Large intestine (tissue), 3 donors: ENCODE measurements around the gene PHF2. TPM values are rescaled to one million over a fixed set of nuclear protein-coding genes. Genes with fewer than 3 reads are reported as not detected.

Source experiments
- DNase-seq, 2 donors: peaks; one replicate each; pipeline versions ENCODE4 v3.0.0 to v3.0.0-alpha.2; 2013
- H3K27ac ChIP-seq: one replicate; pipeline ENCODE4 v1.5.1; 2013; ENCODE audit warnings: low read length
- H3K27me3 ChIP-seq: 2 replicates; pipeline ENCODE4 v1.6.1; 2013; ENCODE audit warnings: low read length; ENCODE audit not compliant: control insufficient read depth, insufficient read depth
- H3K36me3 ChIP-seq: 2 replicates; pipeline ENCODE4 v1.6.1; 2013; ENCODE audit warnings: low read length; ENCODE audit not compliant: control insufficient read depth, insufficient read depth
- H3K4me1 ChIP-seq: one replicate; pipeline ENCODE4 v1.6.1; 2013; ENCODE audit warnings: low read length; ENCODE audit not compliant: control insufficient read depth, insufficient read depth
- H3K4me3 ChIP-seq: one replicate; pipeline ENCODE4 v1.5.1; 2013; ENCODE audit warnings: low read length
- H3K9me3 ChIP-seq: one replicate; pipeline ENCODE4 v1.6.1; 2013; ENCODE audit warnings: mild to moderate bottlenecking, low read depth, low read length, moderate library complexity; ENCODE audit not compliant: control insufficient read depth
- WGBS: methylation state at CpG from one replicate; pipeline ENCODE4 v1.1.5; 2013; ENCODE audit warnings: low lambda C conversion rate; ENCODE audit not compliant: insufficient coverage; 5-methylcytosine and 5-hydroxymethylcytosine counted together
- polyA plus RNA-seq: library from polyadenylated mRNA; unstranded; fragments of 120-200 nt; gene quantifications from one replicate; pipeline ENCODE4 v1.2.1, GENCODE V29; 2013

The PHF2 gene
- polyA plus RNA-seq, 1 donor: 24.9 TPM

GRCh38 chr9:93652604-93653592 is 76.5 kb downstream of the PHF2 start:
- no peaks in the 10 kb centered on the region for H3K27me3 ChIP-seq
- no peak overlapping the region for H3K4me3 ChIP-seq
- peaks cover 87% of the 10 kb centered on the region for H3K36me3 ChIP-seq
- H3K4me1 ChIP-seq: no peaks in the 10 kb centered on the region
- no peak for DNase-seq
- H3K27ac ChIP-seq: no peak overlapping the region
- no peaks in the 10 kb centered on the region for H3K9me3 ChIP-seq
- WGBS: no CpG with 5 or more reads among the region's 24 CpGs

GRCh38 chr9:93653760-93654159 is 77.4 kb downstream of the PHF2 start:
- Histone ChIP-seq H3K27me3 (no peaks in the 10 kb centered on the region), H3K4me3 (no peak overlapping the region), H3K9me3 (no peaks in the 10 kb centered on the region), H3K27ac (no peak overlapping the region), H3K4me1 (no peaks in the 10 kb centered on the region), H3K36me3 (peaks cover 87% of the 10 kb centered on the region)
- no CpG with 5 or more reads among the region's 3 CpGs for WGBS
- DNase-seq: no peak

- no peaks in the 10 kb centered on the region for H3K4me1 ChIP-seq
- H3K4me3 ChIP-seq: no peak overlapping the region
- no peaks in the 10 kb centered on the region for H3K27me3 ChIP-seq
- WGBS: no CpG with 5 or more reads among the region's 21 CpGs
- no peaks in the 10 kb centered on the region for H3K9me3 ChIP-seq
- H3K27ac ChIP-seq: no peak overlapping the region
- no peak for DNase-seq
- H3K36me3 ChIP-seq: peaks cover 90% of the 10 kb centered on the region
Observed at GRCh38 chr9:93654351-93654961, 78.1 kb downstream of the PHF2 start.

GRCh38 chr9:93655621-93656425 is 79.4 kb downstream of the PHF2 start:
- Histone ChIP-seq H3K9me3 (no peaks in the 10 kb centered on the region), H3K36me3 (peaks cover 86% of the 10 kb centered on the region), H3K27me3 (no peaks in the 10 kb centered on the region), H3K27ac (no peak overlapping the region), H3K4me1 (no peaks in the 10 kb centered on the region), H3K4me3 (no peak overlapping the region)
- DNase-seq: no peak
- no CpG with 5 or more reads among the region's 22 CpGs for WGBS

- no peak overlapping the region for H3K4me3 ChIP-seq
- no peak for DNase-seq
- H3K4me1 ChIP-seq: no peaks in the 10 kb centered on the region
- no peaks in the 10 kb centered on the region for H3K9me3 ChIP-seq
- H3K27ac ChIP-seq: no peak overlapping the region
- H3K36me3 ChIP-seq: peaks cover 78% of the 10 kb centered on the region
- WGBS: no CpG with 5 or more reads among the region's 16 CpGs
- H3K27me3 ChIP-seq: no peaks in the 10 kb centered on the region
Observed at GRCh38 chr9:93656426-93657239, 80.2 kb downstream of the PHF2 start.

GRCh38 chr9:93657331-93658111 is 81.1 kb downstream of the PHF2 start:
- Histone ChIP-seq H3K4me1 (no peaks in the 10 kb centered on the region), H3K9me3 (no peaks in the 10 kb centered on the region), H3K4me3 (no peak overlapping the region), H3K27me3 (no peaks in the 10 kb centered on the region), H3K36me3 (peaks cover 73% of the 10 kb centered on the region), H3K27ac (no peak overlapping the region)
- no CpG with 5 or more reads among the region's 8 CpGs for WGBS
- no peak for DNase-seq

- no peak for DNase-seq
- no CpG with 5 or more reads among the region's 12 CpGs for whole genome bisulfite sequencing
- H3K4me1 ChIP-seq: no peaks in the 10 kb centered on the region
- H3K27ac ChIP-seq: no peak overlapping the region
- H3K27me3 ChIP-seq: no peaks in the 10 kb centered on the region
- H3K4me3 ChIP-seq: no peak overlapping the region
- H3K9me3 ChIP-seq: no peaks in the 10 kb centered on the region
- H3K36me3 ChIP-seq: peaks cover 72% of the 10 kb centered on the region
Observed at GRCh38 chr9:93658184-93658925, 82.0 kb downstream of the PHF2 start.

- H3K9me3 ChIP-seq: no peaks in the 10 kb centered on the region
- no peak for DNase-seq
- no peak overlapping the region for H3K4me3 ChIP-seq
- no peaks in the 10 kb centered on the region for H3K4me1 ChIP-seq
- no peaks in the 10 kb centered on the region for H3K27me3 ChIP-seq
- H3K36me3 ChIP-seq: peaks cover 70% of the 10 kb centered on the region
- no CpG with 5 or more reads among the region's 12 CpGs for WGBS
- no peak overlapping the region for H3K27ac ChIP-seq
Observed at GRCh38 chr9:93659044-93659836, 82.9 kb downstream of the PHF2 start.
